SU-DHL-6 (cell line): ENCODE results near the gene HOXB3.

Source experiments
- H2AFZ ChIP-seq: fragments of 200-600 bp; sonication (generic); 2 replicates; pipeline ENCODE4 v1.6.1; 2014; ENCODE audit warnings: low read depth, mild to moderate bottlenecking, moderate library complexity, mixed read lengths, antibody characterized with exemption, low read length; ENCODE audit not compliant: severe bottlenecking
- H3F3A ChIP-seq: fragments of 200-600 bp; shearing (Covaris generic); 2 replicates; pipeline ENCODE4 v1.6.0; 2016; ENCODE audit warnings: antibody characterized with exemption, mild to moderate bottlenecking; ENCODE audit not compliant: insufficient read depth
- H3K27ac ChIP-seq: fragments of 200-600 bp; sonication (generic); 2 replicates; pipeline ENCODE4 v1.5.1; 2016; ENCODE audit warnings: low read depth, mild to moderate bottlenecking, low read length, moderate library complexity, mixed read lengths
- H3K27me3 ChIP-seq: fragments of 200-600 bp; sonication (generic), shearing (Covaris generic); 2 replicates; pipeline ENCODE4 v1.6.0; 2014; ENCODE audit warnings: mild to moderate bottlenecking, low read length
- H3K36me3 ChIP-seq: fragments of 200-600 bp; sonication (generic); 2 replicates; pipeline ENCODE4 v1.6.1; 2014; ENCODE audit warnings: mild to moderate bottlenecking, low read length, mixed read lengths
- H3K4me2 ChIP-seq: fragments of 300-600, 200-600 bp; shearing (Covaris generic), sonication (generic); 2 replicates; pipeline ENCODE4 v1.6.0; 2014; ENCODE audit warnings: low read length, low read depth, mild to moderate bottlenecking; ENCODE audit not compliant: poor library complexity, severe bottlenecking
- H3K4me3 ChIP-seq: fragments of 200-600 bp; sonication (generic); 2 replicates; pipeline ENCODE4 v1.5.1; 2014; ENCODE audit warnings: antibody characterized with exemption, low read length, mild to moderate bottlenecking, mixed read lengths; ENCODE audit not compliant: insufficient read depth, poor library complexity, severe bottlenecking
- H3K79me2 ChIP-seq: fragments of 200-600 bp; sonication (generic); 2 replicates; pipeline ENCODE4 v1.6.1; 2014; ENCODE audit warnings: mild to moderate bottlenecking, low read length, moderate library complexity; ENCODE audit not compliant: insufficient read depth
- H3K9ac ChIP-seq: fragments of 200-600 bp; sonication (generic); 2 replicates; pipeline ENCODE4 v1.7.0; 2014; ENCODE audit warnings: mild to moderate bottlenecking, low read length
- H3K9me2 ChIP-seq: fragments of 200-600 bp; sonication (generic); replicated peaks from 2 replicates; pipeline ENCODE4 v1.6.1; 2014; ENCODE audit warnings: low read length; ENCODE audit not compliant: insufficient read depth
- H3K9me3 ChIP-seq: fragments of 200-600 bp; sonication (generic); 2 replicates; pipeline ENCODE4 v1.6.1; 2014; ENCODE audit warnings: low read length, mixed read lengths; ENCODE audit not compliant: insufficient read depth
- H4K20me1 ChIP-seq: fragments of 200-600 bp; sonication (generic); 2 replicates; pipeline ENCODE4 v1.6.1; 2014; ENCODE audit warnings: low read depth, mild to moderate bottlenecking, antibody characterized with exemption, low read length, moderate library complexity, mixed read lengths
- CTCF ChIP-seq: fragments of 200-600 bp; sonication (generic); IDR thresholded peaks from one replicate; pipeline ENCODE4 v1.5.1; 2017; ENCODE audit warnings: antibody characterized with exemption, mild to moderate bottlenecking, low read length, moderate library complexity; ENCODE audit not compliant: insufficient read depth, poor library complexity, severe bottlenecking
- EZH2phosphoT487 ChIP-seq: fragments of 200-600 bp; sonication (generic), shearing (Covaris generic); conservative IDR thresholded peaks from 2 replicates; pipeline ENCODE4 v1.6.1; 2018; ENCODE audit warnings: mild to moderate bottlenecking, antibody characterized with exemption, low read length, moderate library complexity, mixed read lengths

HOXB3 gene

GRCh38 chr17:48592577-48592976 lies 2.5 kb upstream of the HOXB3 start:
- H3K27ac ChIP-seq = no peak overlapping the region

GRCh38 chr17:48592057-48592514 lies 2.0 kb upstream of the HOXB3 start:
- Histone ChIP-seq H3K9me2 (no peaks in the 10 kb centered on the region), H3K4me2 (no peak overlapping the region), H3F3A (no peaks in the 10 kb centered on the region), H3K4me3 (no peak overlapping the region), H2AFZ (no peak overlapping the region), H3K27me3 (no peaks in the 10 kb centered on the region), H4K20me1 (no peaks in the 10 kb centered on the region), H3K9ac (no peak overlapping the region), H3K27ac (no peak overlapping the region), H3K36me3 (no peaks in the 10 kb centered on the region), H3K79me2 (no peaks in the 10 kb centered on the region), H3K9me3 (no peaks in the 10 kb centered on the region)
- TF ChIP-seq EZH2phosphoT487 = no peak
- TF ChIP-seq CTCF = no peak

More at GRCh38 chr17:48592577-48592976, 2.5 kb upstream of the HOXB3 start:
- H2AFZ ChIP-seq = no peak overlapping the region
- no peaks in the 10 kb centered on the region for H3F3A ChIP-seq
- H3K27me3 ChIP-seq = no peaks in the 10 kb centered on the region
- H4K20me1 ChIP-seq = no peaks in the 10 kb centered on the region
- no peak overlapping the region for H3K9ac ChIP-seq
- no peaks in the 10 kb centered on the region for H3K36me3 ChIP-seq
- H3K4me3 ChIP-seq = no peak overlapping the region
- H3K9me3 ChIP-seq = no peaks in the 10 kb centered on the region
- H3K9me2 ChIP-seq = no peaks in the 10 kb centered on the region
- TF ChIP-seq CTCF (no peak), EZH2phosphoT487 (no peak)
- H3K79me2 ChIP-seq = no peaks in the 10 kb centered on the region
- no peak overlapping the region for H3K4me2 ChIP-seq

GRCh38 chr17:48591255-48592056 lies 1.4 kb upstream of the HOXB3 start:
- Histone ChIP-seq H3F3A (no peaks in the 10 kb centered on the region), H3K9ac (no peak overlapping the region), H3K27ac (no peak overlapping the region), H3K27me3 (no peaks in the 10 kb centered on the region), H3K79me2 (no peaks in the 10 kb centered on the region), H3K9me2 (no peaks in the 10 kb centered on the region), H3K4me3 (no peak overlapping the region), H2AFZ (no peak overlapping the region), H3K9me3 (no peaks in the 10 kb centered on the region), H3K4me2 (no peak overlapping the region), H4K20me1 (no peaks in the 10 kb centered on the region), H3K36me3 (no peaks in the 10 kb centered on the region)
- TF ChIP-seq EZH2phosphoT487 (no peak), CTCF (no peak)
